ENCODE results near the gene KDM2A.

- TF ChIP-seq CTCF (IDR thresholded peaks at IDR 0.05) = no peak
- TF ChIP-seq POLR2A (IDR thresholded peaks at IDR 0.05) = no peak
Measured at GRCh38 chr11:67299471-67300191, 180.6 kb downstream of the KDM2A start.
